Measurements from ENCODE around the gene MYO5B.

GRCh38 chr18:50162486-50163304 is 32.3 kb downstream of the MYO5B start:
- TF ChIP-seq CTCF (IDR thresholded peaks at IDR 0.05) (no peak), POLR2A (IDR thresholded peaks at IDR 0.05) (no peak)
